HG02798 (cell line): Measurements from ENCODE around the gene ERMN.

Experiments
- ATAC-seq: cut with Tn5 transposase; IDR thresholded peaks from one replicate; pipeline ENCODE4 v1.9.1; 2021; ENCODE audit warnings: mild to moderate bottlenecking; ENCODE audit not compliant: unreplicated experiment, poor library complexity

Gene ERMN

DNA sequence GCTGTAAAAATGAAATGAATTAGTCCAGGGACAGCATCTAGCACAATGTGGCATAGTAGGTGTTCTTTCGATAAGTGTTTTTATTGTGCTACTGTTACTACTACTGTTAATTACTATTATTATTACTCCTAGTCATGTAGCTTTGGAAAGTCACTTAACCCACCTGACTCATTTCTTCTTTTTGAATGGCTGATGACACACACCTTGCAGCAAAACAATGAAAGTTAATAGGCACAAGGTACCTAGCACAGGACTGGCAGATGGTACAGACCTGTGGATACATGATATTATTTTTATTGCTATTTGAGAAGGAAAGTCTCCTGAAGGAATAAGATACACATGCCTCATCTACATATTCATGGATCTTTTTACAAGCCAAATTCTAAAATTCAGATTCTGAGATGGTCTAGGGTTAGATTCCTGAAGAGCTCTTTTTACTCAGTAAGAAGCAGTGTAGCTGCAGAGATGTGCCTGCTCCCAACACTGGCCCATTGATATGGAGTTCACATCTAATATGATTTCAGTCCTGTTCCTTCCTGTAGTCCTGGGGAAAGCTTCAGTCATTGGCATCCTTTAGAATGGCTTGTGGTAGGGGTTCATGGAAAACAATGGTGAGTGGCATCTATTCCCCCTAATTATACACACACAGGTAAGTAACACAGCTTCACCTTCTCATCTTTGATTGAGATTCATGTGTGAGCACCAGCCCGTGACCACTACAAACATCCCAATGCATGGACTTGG is 7.9 kb upstream of the ERMN start:
- no peak for ATAC-seq

GRCh38 chr2:157329524-157329923 is 3.9 kb upstream of the ERMN start:
- ATAC-seq: no peak

GRCh38 chr2:157327621-157328500 is 2.2 kb upstream of the ERMN start:
- ATAC-seq: peak; percentile 99

DNA sequence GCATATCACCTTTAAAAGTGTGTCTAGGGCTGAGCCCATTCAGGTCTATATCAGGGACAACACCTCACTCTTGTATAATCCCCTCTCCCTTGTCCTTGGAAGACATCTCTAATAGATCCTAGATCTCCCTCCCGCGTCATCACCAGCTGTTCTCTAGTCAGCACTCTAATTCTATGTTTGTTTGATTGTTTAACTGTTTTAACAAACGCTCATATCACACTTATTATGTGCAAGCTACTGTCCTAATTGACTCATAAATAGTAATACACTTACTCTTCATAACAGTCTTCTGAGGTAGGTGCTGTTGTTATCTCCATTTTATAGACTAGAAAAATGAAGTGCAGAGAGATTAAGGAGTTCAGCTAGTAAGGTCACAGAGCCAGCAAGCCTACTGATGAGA is 1.6 kb upstream of the ERMN start:
- peak; percentile 39 for ATAC-seq

DNA sequence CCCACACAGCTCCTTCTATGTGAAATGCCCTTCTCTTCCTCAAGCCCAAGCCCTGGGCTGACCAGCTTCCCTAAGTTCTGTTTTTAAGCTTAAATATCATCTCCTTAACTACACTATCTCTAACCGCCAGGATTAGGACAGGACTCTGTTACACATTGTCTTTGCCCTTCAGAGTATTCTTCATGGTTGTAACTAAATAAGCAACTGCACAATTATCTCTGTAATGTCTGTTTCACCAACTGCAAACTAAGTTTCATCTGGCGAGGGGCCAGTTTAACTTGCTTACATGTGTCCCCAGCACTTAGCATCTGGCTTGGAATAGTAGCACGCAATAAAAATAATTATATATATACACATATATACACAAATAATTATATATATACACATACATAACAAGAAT is 1.1 kb upstream of the ERMN start:
- ATAC-seq: no peak

- ATAC-seq: no peak
Measured at GRCh38 chr2:157324331-157324843, 1.2 kb downstream of the ERMN start.

- ATAC-seq: no peak
Measured at GRCh38 chr2:157322432-157322831, 3.2 kb downstream of the ERMN start.

DNA sequence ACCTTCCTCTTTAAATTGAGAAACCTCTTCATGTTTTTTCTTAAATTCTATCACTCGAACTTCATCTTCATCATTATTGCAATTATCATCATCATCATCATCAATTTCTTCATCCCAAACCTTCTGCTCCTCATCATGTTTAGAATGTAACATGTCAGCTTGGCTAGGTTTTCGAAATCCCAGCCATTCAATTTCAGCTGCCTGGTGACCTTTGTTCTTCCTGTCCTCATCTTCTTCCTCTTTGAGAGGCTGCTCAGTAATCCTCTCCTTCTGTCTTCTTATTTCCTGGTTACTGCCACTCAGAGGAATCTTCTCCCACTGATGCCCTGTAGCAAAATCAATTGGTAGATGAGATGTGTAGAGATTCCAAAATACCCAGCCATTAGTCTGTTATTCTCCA is 4.2 kb downstream of the ERMN start:
- no peak for ATAC-seq

- no peak for ATAC-seq
Measured at GRCh38 chr2:157320409-157320808, 5.2 kb downstream of the ERMN start.

DNA sequence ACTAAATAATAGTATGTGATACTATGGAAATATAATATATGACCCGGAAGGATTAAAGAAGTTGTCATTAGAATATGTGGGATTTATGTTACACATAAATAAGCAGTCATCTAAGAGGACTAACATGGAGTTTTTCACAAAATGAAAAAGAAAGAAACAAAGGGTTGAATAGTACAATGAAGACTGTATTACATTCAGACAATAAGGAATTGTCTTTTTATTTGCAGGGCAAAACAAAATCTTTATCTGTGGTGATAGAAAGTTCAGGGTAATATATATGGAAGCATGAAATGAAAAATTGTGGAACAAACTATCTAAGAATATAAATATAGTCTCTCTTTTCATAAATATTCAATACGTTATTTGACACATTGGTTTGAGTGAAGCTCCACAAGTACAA is 5.8 kb downstream of the ERMN start:
- no peak for ATAC-seq

GRCh38 chr2:157318884-157319283 is 6.7 kb downstream of the ERMN start:
- no peak for ATAC-seq

DNA sequence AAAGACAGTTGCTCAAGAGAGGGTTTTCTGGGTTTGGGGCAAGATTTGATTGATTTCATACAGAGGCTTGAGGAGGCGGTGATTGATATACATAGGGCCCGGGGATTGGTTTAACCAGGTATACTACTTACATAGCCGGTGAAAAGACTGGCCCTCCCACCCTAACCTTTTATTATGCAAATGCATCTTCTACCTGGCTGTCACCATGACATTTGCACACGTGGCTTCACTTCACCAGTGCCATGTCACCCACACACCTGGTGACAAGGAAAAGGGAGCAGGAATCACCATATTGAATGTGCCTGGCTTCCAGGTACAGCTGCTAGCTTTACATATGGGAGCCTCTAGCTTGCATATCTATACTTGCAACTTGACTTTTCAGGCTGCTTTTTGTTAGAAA is 9.7 kb downstream of the ERMN start:
- no peak for ATAC-seq

- ATAC-seq: peak; percentile 48
Measured at GRCh38 chr2:157312866-157313486, 12.6 kb downstream of the ERMN start.

DNA sequence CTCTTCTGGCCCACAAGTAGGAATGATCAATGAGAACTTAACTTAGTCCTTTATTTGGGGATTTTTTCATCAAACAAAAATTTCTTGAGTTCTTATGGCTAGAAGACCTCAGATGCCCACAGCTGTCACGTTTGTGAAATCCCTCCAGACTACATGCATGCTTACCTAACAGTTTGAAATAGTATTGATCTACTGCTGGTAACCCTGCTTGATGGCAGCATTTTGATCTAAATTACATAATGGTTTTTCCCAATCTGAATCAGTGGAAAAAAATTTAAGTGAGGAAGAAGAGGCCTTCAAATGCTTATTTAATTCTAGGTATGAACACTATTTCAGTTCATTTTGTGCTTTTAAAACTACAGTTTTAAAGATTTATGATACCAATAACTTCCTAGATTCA is 13.9 kb downstream of the ERMN start:
- ATAC-seq: no peak

GRCh38 chr2:157309878-157310277 is 15.7 kb downstream of the ERMN start:
- no peak for ATAC-seq

DNA sequence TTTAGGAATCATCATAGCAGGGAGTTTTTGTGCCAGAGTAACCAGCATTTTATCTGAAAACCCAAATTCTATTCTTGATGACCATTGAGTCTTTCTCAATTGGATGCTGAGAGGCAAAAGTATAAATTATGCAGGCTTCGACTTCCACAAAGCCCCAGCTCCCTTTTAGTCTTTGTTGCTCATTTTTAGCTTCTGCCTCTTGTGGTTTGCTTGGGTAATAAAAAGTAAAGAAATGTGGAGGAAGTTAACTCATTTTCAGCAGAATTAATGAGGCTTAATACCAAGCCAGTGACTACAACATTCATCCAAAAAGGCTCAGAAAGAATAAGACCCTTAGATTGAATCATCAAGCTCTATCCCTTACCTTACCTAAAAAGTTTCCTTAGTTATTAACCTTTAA is 18.6 kb downstream of the ERMN start:
- ATAC-seq: no peak

- ATAC-seq: no peak
Measured at GRCh38 chr2:157305723-157306110, 19.9 kb downstream of the ERMN start.

DNA sequence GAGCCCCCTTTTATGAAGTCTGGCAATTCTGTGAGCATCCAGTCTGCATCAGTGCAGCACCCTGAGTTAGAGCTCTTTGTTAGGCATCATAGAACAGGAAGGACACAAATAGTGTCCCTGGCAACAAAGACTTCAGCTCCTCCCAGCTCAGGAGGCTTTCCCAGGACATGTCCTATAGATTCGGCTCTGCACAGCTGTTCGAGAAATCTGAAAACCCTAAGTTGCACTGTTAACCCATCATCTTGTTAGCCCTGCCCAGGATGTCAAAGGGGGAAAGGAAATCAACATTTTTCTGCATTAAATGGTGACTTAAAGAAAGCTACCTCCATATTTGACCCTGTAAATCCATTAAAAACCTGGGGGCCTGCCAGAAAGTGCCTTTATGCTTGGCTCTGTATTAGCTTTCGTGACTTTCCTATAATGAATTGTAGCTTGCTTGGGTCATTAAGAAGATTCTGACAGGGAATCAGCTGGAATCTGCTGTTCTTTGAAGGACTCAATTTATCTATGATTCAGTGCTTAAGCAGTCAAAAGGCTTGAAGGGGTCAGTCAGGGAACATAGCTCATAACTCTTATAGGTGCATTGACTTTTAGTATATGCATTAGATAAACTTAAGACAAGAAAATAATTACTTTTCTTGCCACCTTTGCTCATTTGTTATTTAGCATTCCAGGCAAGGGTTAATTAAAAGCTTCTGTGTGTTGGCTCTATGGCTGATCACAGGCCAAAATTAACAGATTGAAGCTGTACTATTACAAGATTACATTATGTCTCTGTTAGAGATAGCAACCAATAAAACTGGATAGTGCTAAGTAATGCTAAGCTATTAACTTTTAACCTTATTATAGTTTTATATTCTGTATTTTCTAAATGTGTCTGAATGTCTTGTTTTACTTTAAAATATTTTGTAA is 20.6 kb downstream of the ERMN start:
- no peak for ATAC-seq

- ATAC-seq: no peak
Measured at GRCh38 chr2:157303612-157304011, 22.0 kb downstream of the ERMN start.

DNA sequence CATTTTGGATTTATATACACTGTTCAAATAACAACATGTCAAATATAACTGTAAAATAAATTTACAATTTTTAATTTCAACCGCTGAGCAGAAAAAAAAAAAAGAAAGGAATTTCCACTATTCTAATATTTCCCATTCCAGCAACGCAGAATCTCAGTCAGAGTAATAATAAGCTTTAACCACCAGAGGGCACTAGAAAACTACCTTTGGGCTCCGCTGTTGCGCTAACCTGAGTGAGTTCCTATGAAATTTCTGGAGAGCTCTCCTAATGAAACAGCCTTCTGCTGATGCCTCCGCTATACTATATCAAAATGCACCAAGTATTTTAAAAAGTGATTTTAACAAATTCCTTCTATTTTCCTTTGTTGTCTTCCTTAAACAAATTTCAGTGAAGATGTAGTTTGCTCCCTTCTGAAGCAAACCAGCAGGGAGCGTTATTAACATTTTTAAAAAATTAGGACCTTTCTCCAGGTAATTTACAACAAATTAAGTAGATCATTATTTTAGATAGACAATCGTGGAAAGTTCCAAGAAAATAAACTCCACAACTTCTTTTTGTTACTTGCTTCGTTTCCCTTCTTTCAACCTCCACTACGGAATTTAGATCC is 23.0 kb downstream of the ERMN start:
- ATAC-seq: peak; percentile 79
